MM.1S (cell line): ENCODE measurements around the gene CPNE1.

Experiments
- DNase-seq: peaks from one replicate; pipeline ENCODE4 v3.0.0-alpha.2; 2015
- H2AFZ ChIP-seq: fragments of 300-600 bp; sonication (generic); 2 replicates; pipeline ENCODE4 v1.6.0; 2016; ENCODE audit warnings: antibody characterized with exemption, low read length
- H3F3A ChIP-seq: fragments of 300-600 bp; sonication (generic); 2 replicates; pipeline ENCODE4 v1.6.1; 2016; ENCODE audit warnings: mild to moderate bottlenecking, antibody characterized with exemption, low read length, moderate library complexity, mixed read lengths; ENCODE audit not compliant: insufficient read depth
- H3K27ac ChIP-seq: fragments of 300-600 bp; sonication (generic); 2 replicates; pipeline ENCODE4 v1.5.1; 2016; ENCODE audit warnings: mild to moderate bottlenecking, low read length
- H3K27me3 ChIP-seq: fragments of 300-600 bp; sonication (generic); replicated peaks from 2 replicates; pipeline ENCODE4 v1.6.0; 2016; ENCODE audit warnings: low read length; ENCODE audit not compliant: insufficient read depth
- H3K36me3 ChIP-seq: fragments of 300-600 bp; sonication (generic); replicated peaks from 2 replicates; pipeline ENCODE4 v1.6.1; 2016; ENCODE audit warnings: mild to moderate bottlenecking, low read length, mixed read lengths; ENCODE audit not compliant: insufficient read depth
- H3K4me1 ChIP-seq: fragments of 300-600 bp; sonication (generic); 2 replicates; pipeline ENCODE4 v1.6.1; 2016; ENCODE audit warnings: low read length, mixed read lengths
- H3K4me2 ChIP-seq: fragments of 300-600 bp; sonication (generic); 2 replicates; pipeline ENCODE4 v1.6.0; 2016; ENCODE audit warnings: low read depth, low read length
- H3K4me3 ChIP-seq: fragments of 300-600 bp; sonication (generic); 2 replicates; pipeline ENCODE4 v1.5.1; 2016; ENCODE audit warnings: low read length, mixed read lengths
- H3K79me2 ChIP-seq: fragments of 300-600 bp; sonication (generic); 2 replicates; pipeline ENCODE4 v1.6.1; 2016; ENCODE audit warnings: mixed run types, low read length, mixed read lengths
- H3K9ac ChIP-seq: fragments of 300-600 bp; sonication (generic); 2 replicates; pipeline ENCODE4 v1.6.1; 2016; ENCODE audit warnings: low read length, mixed read lengths
- H3K9me2 ChIP-seq: fragments of 300-600 bp; sonication (generic); replicated peaks from 2 replicates; pipeline ENCODE4 v1.6.1; 2016; ENCODE audit warnings: mild to moderate bottlenecking, low read length, mixed read lengths; ENCODE audit not compliant: insufficient read depth
- H3K9me3 ChIP-seq: fragments of 300-600 bp; sonication (generic); replicated peaks from 2 replicates; pipeline ENCODE4 v1.6.1; 2016; ENCODE audit warnings: mild to moderate bottlenecking, low read length, mixed read lengths; ENCODE audit not compliant: insufficient read depth
- H4K20me1 ChIP-seq: fragments of 300-600 bp; sonication (generic); 2 replicates; pipeline ENCODE4 v1.6.1; 2016; ENCODE audit warnings: mild to moderate bottlenecking, low read length, moderate library complexity, mixed read lengths; ENCODE audit not compliant: insufficient read depth
- CTCF ChIP-seq: fragments of 300-600 bp; sonication (generic); IDR thresholded peaks from 2 replicates; pipeline ENCODE4 v1.5.1; 2016; ENCODE audit warnings: antibody characterized with exemption, low read length, mixed read lengths
- EZH2 ChIP-seq: fragments of 300-600 bp; sonication (generic); optimal IDR thresholded peaks from 2 replicates; pipeline ENCODE3; 2017; ENCODE audit warnings: low read depth, mild to moderate bottlenecking, antibody characterized with exemption, low read length, mixed read lengths
- EZH2phosphoT487 ChIP-seq: fragments of 300-600 bp; sonication (generic); IDR thresholded peaks from 2 replicates; pipeline ENCODE4 v1.6.1; 2018; ENCODE audit warnings: antibody characterized with exemption, low read length

CPNE1 gene

GRCh38 chr20:35627121-35627520 lies 37.6 kb downstream of the CPNE1 start:
- no peaks in the 10 kb centered on the region for H3K36me3 ChIP-seq

GRCh38 chr20:35626386-35627001 lies 38.2 kb downstream of the CPNE1 start:
- no peak for TF ChIP-seq EZH2
- TF ChIP-seq CTCF: no peak
- TF ChIP-seq EZH2phosphoT487: no peak
- H3K9ac ChIP-seq: no peak overlapping the region
- no peaks in the 10 kb centered on the region for H3K27me3 ChIP-seq
- H3K27ac ChIP-seq: no peak overlapping the region
- no peaks in the 10 kb centered on the region for H3K9me2 ChIP-seq
- no peak overlapping the region for H3K4me3 ChIP-seq
- H2AFZ ChIP-seq: no peak overlapping the region
- H3K9me3 ChIP-seq: no peaks in the 10 kb centered on the region
- no peaks in the 10 kb centered on the region for H3K36me3 ChIP-seq
- H4K20me1 ChIP-seq: no peaks in the 10 kb centered on the region
- DNase-seq: no peak
- H3K4me1 ChIP-seq: no peaks in the 10 kb centered on the region
- H3F3A ChIP-seq: no peaks in the 10 kb centered on the region
- no peak overlapping the region for H3K4me2 ChIP-seq
- H3K79me2 ChIP-seq: no peaks in the 10 kb centered on the region

More at GRCh38 chr20:35627121-35627520, 37.6 kb downstream of the CPNE1 start:
- Histone ChIP-seq H3K27me3 (no peaks in the 10 kb centered on the region), H4K20me1 (no peaks in the 10 kb centered on the region), H3K4me1 (no peaks in the 10 kb centered on the region), H3K9me2 (no peaks in the 10 kb centered on the region), H2AFZ (no peak overlapping the region), H3K4me2 (no peak overlapping the region), H3K9me3 (no peaks in the 10 kb centered on the region), H3F3A (no peaks in the 10 kb centered on the region), H3K27ac (no peak overlapping the region), H3K4me3 (no peak overlapping the region), H3K9ac (no peak overlapping the region), H3K79me2 (no peaks in the 10 kb centered on the region)
- no peak for TF ChIP-seq EZH2phosphoT487
- no peak for TF ChIP-seq CTCF
- no peak for TF ChIP-seq EZH2
- DNase-seq: no peak

GRCh38 chr20:35625584-35626385 lies 38.9 kb downstream of the CPNE1 start:
- DNase-seq: no peak
- Histone ChIP-seq H3K27me3 (no peaks in the 10 kb centered on the region), H3K4me3 (no peak overlapping the region), H3K9me3 (no peaks in the 10 kb centered on the region), H3K9me2 (no peaks in the 10 kb centered on the region), H3K79me2 (no peaks in the 10 kb centered on the region), H3F3A (no peaks in the 10 kb centered on the region), H4K20me1 (no peaks in the 10 kb centered on the region), H3K27ac (no peak overlapping the region), H3K4me2 (no peak overlapping the region), H3K4me1 (no peaks in the 10 kb centered on the region), H3K36me3 (no peaks in the 10 kb centered on the region), H3K9ac (no peak overlapping the region), H2AFZ (no peak overlapping the region)
- no peak for TF ChIP-seq EZH2
- no peak for TF ChIP-seq EZH2phosphoT487
- TF ChIP-seq CTCF: no peak
